ENCODE results near the gene CSHL1.

Gene CSHL1

GRCh38 chr17:63911041-63911635 is at the start of gene CSHL1:
CSHL1 (minus strand) TSS chr17:63911258; CDS start chr17:63911196, 62 bp downstream.
- no peak for DNase-seq

GRCh38 chr17:63960430-63960829 is 49.4 kb upstream of the CSHL1 start:
- no peak for DNase-seq

- no peak for DNase-seq
These were observed 48.9 kb upstream of the CSHL1 start for GRCh38 chr17:63960006-63960405.

GRCh38 chr17:63956296-63956920 is 45.4 kb upstream of the CSHL1 start:
- DNase-seq: no peak

GRCh38 chr17:63955791-63956190 is 44.7 kb upstream of the CSHL1 start:
- no peak for DNase-seq

GRCh38 chr17:63955232-63955631 is 44.2 kb upstream of the CSHL1 start:
- no peak for DNase-seq

GRCh38 chr17:63954402-63955063 is 43.5 kb upstream of the CSHL1 start:
- peak; percentile 64 for DNase-seq

GRCh38 chr17:63950940-63951907 is 40.2 kb upstream of the CSHL1 start:
- DNase-seq: peak; percentile 32

- DNase-seq: no peak
These were observed 38.7 kb upstream of the CSHL1 start for GRCh38 chr17:63949576-63950250.

- no peak for DNase-seq
These were observed 37.5 kb upstream of the CSHL1 start for GRCh38 chr17:63948521-63948920.

GRCh38 chr17:63947711-63948330 is 36.8 kb upstream of the CSHL1 start:
- no peak for DNase-seq

GRCh38 chr17:63946440-63947363 is 35.6 kb upstream of the CSHL1 start:
- peak; percentile 44 for DNase-seq

GRCh38 chr17:63945784-63946439 is 34.9 kb upstream of the CSHL1 start:
- DNase-seq: no peak

GRCh38 chr17:63944736-63945499 is 33.9 kb upstream of the CSHL1 start:
- no peak for DNase-seq

- no peak for DNase-seq
These were observed 32.7 kb upstream of the CSHL1 start for GRCh38 chr17:63943745-63944144.

- no peak for DNase-seq
These were observed 31.4 kb upstream of the CSHL1 start for GRCh38 chr17:63942309-63942985.

- DNase-seq: no peak
These were observed 30.7 kb upstream of the CSHL1 start for GRCh38 chr17:63941751-63942150.

- DNase-seq: no peak
These were observed 30.1 kb upstream of the CSHL1 start for GRCh38 chr17:63941162-63941561.

- DNase-seq: no peak
These were observed 29.5 kb upstream of the CSHL1 start for GRCh38 chr17:63940584-63940983.

Data from activated gamma-delta T cell treated with Interleukin-2 at 50 U/mL for 16 hours (primary cell).